GM23338 (cell line): ENCODE measurements around the gene MEPE. TPM values are rescaled to one million over a fixed set of nuclear protein-coding genes. Genes with fewer than 3 reads are reported as not detected.

Experiments
- ATAC-seq: fragments of 200-7000 bp; cut with Tn5 transposase; 3 replicates; pipeline ENCODE4 v1.9.1; 2020
- DNase-seq: peaks from one replicate; pipeline ENCODE4 v3.0.0-alpha.2; 2015; ENCODE audit warnings: low spot score
- H2AFZ ChIP-seq: fragments of 200-600 bp; sonication (generic); 2 replicates; pipeline ENCODE4 v1.8.0; 2016; ENCODE audit warnings: antibody characterized with exemption, mild to moderate bottlenecking, moderate library complexity
- H3F3A ChIP-seq: fragments of 200-600 bp; sonication (generic); replicated peaks from 2 replicates; pipeline ENCODE4 v1.8.0; 2017; ENCODE audit warnings: antibody characterized with exemption, mixed run types, low read depth
- H3K27ac ChIP-seq: fragments of 200-600 bp; sonication (generic); 2 replicates; pipeline ENCODE4 v1.6.1; 2016; ENCODE audit warnings: low read depth
- H3K27me3 ChIP-seq: fragments of 200-600 bp; sonication (generic); 2 replicates; pipeline ENCODE4 v1.8.0; 2016; ENCODE audit warnings: mild to moderate bottlenecking, mixed run types, moderate library complexity; ENCODE audit not compliant: insufficient read depth
- H3K36me3 ChIP-seq: fragments of 200-600 bp; sonication (generic); 2 replicates; pipeline ENCODE4 v1.8.0; 2016; ENCODE audit warnings: mild to moderate bottlenecking; ENCODE audit not compliant: insufficient read depth
- H3K4me1 ChIP-seq: fragments of 200-600 bp; sonication (generic); 2 replicates; pipeline ENCODE4 v1.8.0; 2016; ENCODE audit warnings: mild to moderate bottlenecking, moderate library complexity; ENCODE audit not compliant: insufficient read depth
- H3K4me2 ChIP-seq: fragments of 200-600 bp; sonication (generic); 2 replicates; pipeline ENCODE4 v1.7.1; 2017; ENCODE audit warnings: mixed run types
- H3K4me3 ChIP-seq: fragments of 200-600 bp; sonication (generic); 2 replicates; pipeline ENCODE4 v1.6.1; 2016; ENCODE audit warnings: mixed run types
- H3K79me2 ChIP-seq: fragments of 200-600 bp; sonication (generic); replicated peaks from 2 replicates; pipeline ENCODE4 v1.8.0; 2017; ENCODE audit warnings: mild to moderate bottlenecking; ENCODE audit not compliant: insufficient read depth
- H3K9me2 ChIP-seq: fragments of 200-600 bp; sonication (generic); 2 replicates; pipeline ENCODE4 v1.8.0; 2017; ENCODE audit not compliant: insufficient read depth
- H4K20me1 ChIP-seq: fragments of 200-600 bp; sonication (generic); replicated peaks from 2 replicates; pipeline ENCODE4 v1.8.0; 2017; ENCODE audit warnings: mild to moderate bottlenecking; ENCODE audit not compliant: insufficient read depth
- H3K27ac Mint-ChIP-seq: 2 replicates; pipeline ENCODE4 v1.8.0; 2020; ENCODE audit warnings: inconsistent platforms, mild to moderate bottlenecking, moderate library complexity, mixed read lengths
- H3K27me3 Mint-ChIP-seq: 3 replicates; pipeline ENCODE4 v1.8.0; 2022; ENCODE audit warnings: low read depth, mild to moderate bottlenecking, moderate library complexity, mixed read lengths, inconsistent platforms; ENCODE audit not compliant: insufficient read depth, poor library complexity
- H3K36me3 Mint-ChIP-seq: 3 replicates; pipeline ENCODE4 v1.8.0; 2021; ENCODE audit warnings: low read depth, mild to moderate bottlenecking, inconsistent platforms, moderate library complexity, mixed read lengths
- H3K4me1 Mint-ChIP-seq: 3 replicates; pipeline ENCODE4 v1.8.0; 2020; ENCODE audit warnings: mild to moderate bottlenecking, inconsistent platforms, mixed read lengths
- H3K4me3 Mint-ChIP-seq: 3 replicates; pipeline ENCODE4 v1.8.0; 2021; ENCODE audit warnings: moderate library complexity, mild to moderate bottlenecking, inconsistent platforms, mixed read lengths
- H3K9me3 Mint-ChIP-seq: 3 replicates; pipeline ENCODE4 v1.8.0; 2020; ENCODE audit warnings: moderate library complexity, mild to moderate bottlenecking, inconsistent platforms, mixed read lengths
- CREB1 ChIP-seq: fragments of 250-450 bp; sonication (Bioruptor Pico); IDR thresholded peaks from 2 replicates; pipeline ENCODE4 v1.5.0; 2020; ENCODE audit warnings: low read depth, mild to moderate bottlenecking, moderate library complexity
- EZH2 ChIP-seq: fragments of 200-600 bp; sonication (generic); IDR thresholded peaks from one replicate; pipeline ENCODE4 v1.8.0; 2017; ENCODE audit warnings: antibody characterized with exemption, mild to moderate bottlenecking, low read depth; ENCODE audit not compliant: unreplicated experiment
- EZH2phosphoT487 ChIP-seq: fragments of 200-600 bp; sonication (generic); IDR thresholded peaks from one replicate; pipeline ENCODE4 v1.8.1; 2018; ENCODE audit warnings: antibody characterized with exemption; ENCODE audit not compliant: unreplicated experiment
- JUNB ChIP-seq: IDR thresholded peaks from one replicate; pipeline ENCODE4 v1.6.1; 2016; ENCODE audit warnings: antibody characterized with exemption; ENCODE audit not compliant: unreplicated experiment
- NANOG ChIP-seq: IDR thresholded peaks from 2 replicates; pipeline ENCODE4 v1.6.1; 2016; ENCODE audit warnings: antibody characterized with exemption, borderline replicate concordance
- POLR2AphosphoS5 ChIP-seq: IDR thresholded peaks from 2 replicates; pipeline ENCODE4 v1.6.1; 2016; ENCODE audit warnings: antibody characterized with exemption, low read depth
- STAT1 ChIP-seq: IDR thresholded peaks from one replicate; pipeline ENCODE4 v1.6.1; 2016; ENCODE audit warnings: antibody characterized with exemption; ENCODE audit not compliant: unreplicated experiment
- ZNF331 ChIP-seq: fragments of 250-450 bp; sonication (Bioruptor Pico); IDR thresholded peaks from 2 replicates; pipeline ENCODE4 v1.5.0; 2020; ENCODE audit warnings: low read depth, mild to moderate bottlenecking, moderate library complexity
- polyA plus RNA-seq: library from polyadenylated mRNA; unstranded; fragments of >200 nt; fragmentation: Nextera tagmentation; extraction: Ambion mirVana; gene quantifications from 2 replicates; pipeline ENCODE4 v1.2.1, GENCODE V29; 2016
- total RNA-seq: library from RNA; depleted of rRNA; stranded (reverse); fragments of >200 nt; shearing (Covaris generic); gene quantifications from 2 replicates; pipeline ENCODE4 v1.2.3, GENCODE V29; 2014
- TF ChIP-seq, protein P1 (sequence below), 2 experiments: fragments of 200-600 bp in 1 of 2; sonication (generic) in 1 of 2; conservative IDR thresholded peaks; 2 replicates each; pipeline versions ENCODE4 v1.5.1 to v1.6.1; 2016 to 2017; ENCODE audit warnings: antibody characterized with exemption in 2 of 2, low read depth in 2 of 2, mild to moderate bottlenecking in 2 of 2, moderate library complexity in 1 of 2
- TF ChIP-seq, protein P2 (sequence below): IDR thresholded peaks from one replicate; pipeline ENCODE4 v1.6.1; 2018; ENCODE audit warnings: antibody characterized with exemption; ENCODE audit not compliant: unreplicated experiment
- TF ChIP-seq, protein P3 (sequence below): IDR thresholded peaks from 2 replicates; pipeline ENCODE4 v1.6.1; 2016; ENCODE audit warnings: antibody characterized with exemption

Gene MEPE
- total and polyA plus RNA-seq, 2 experiments from 2014 or later, result not detected

DNA sequence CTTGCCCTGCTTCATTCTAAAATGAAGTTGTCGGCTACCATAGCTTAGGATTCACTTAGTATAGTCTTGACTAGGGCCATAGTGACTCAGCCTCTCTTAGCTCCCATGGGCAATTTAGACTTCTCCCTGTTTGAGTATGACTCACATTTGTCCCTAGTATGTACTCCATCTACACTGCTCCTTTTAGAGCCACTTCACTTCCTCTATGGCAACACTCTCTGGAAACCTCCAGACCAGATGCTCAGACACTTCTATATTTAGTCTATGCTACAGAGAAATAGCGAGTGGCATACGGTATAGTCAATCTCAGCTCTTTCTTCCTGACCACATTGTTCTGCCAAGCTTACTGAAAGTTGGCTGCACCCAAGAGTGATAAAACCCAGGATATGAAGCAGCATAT lies 11.2 kb downstream of the MEPE start:
- H3K27ac ChIP-seq, result no peak overlapping the region
- H2AFZ ChIP-seq, result no peak overlapping the region

More for the DNA sequence above, 11.2 kb downstream of the MEPE start:
- Mint-ChIP-seq H3K36me3 (no peaks in the 10 kb centered on the region; the same call in 2 of the 3 replicates), H3K4me3 (no peak overlapping the region), H3K4me1 (peaks cover 10% of the 10 kb centered on the region), H3K9me3 (no peaks in the 10 kb centered on the region), H3K27me3 (peaks cover 2% of the 10 kb centered on the region), H3K27ac (no peak overlapping the region)
- no peaks in the 10 kb centered on the region for H3K36me3 ChIP-seq
- no peaks in the 10 kb centered on the region for H3K4me1 ChIP-seq
- no peaks in the 10 kb centered on the region for H3K9me2 ChIP-seq
- no peak overlapping the region for H3K4me2 ChIP-seq
- TF ChIP-seq JUNB (no peak), EZH2 (no peak), NANOG (no peak), CREB1 (CRISPR knock-in tag) (no peak), STAT1 (no peak), EZH2phosphoT487 (no peak), POLR2AphosphoS5 (no peak), ZNF331 (CRISPR knock-in tag) (no peak)
- TF ChIP-seq, protein P1, sequence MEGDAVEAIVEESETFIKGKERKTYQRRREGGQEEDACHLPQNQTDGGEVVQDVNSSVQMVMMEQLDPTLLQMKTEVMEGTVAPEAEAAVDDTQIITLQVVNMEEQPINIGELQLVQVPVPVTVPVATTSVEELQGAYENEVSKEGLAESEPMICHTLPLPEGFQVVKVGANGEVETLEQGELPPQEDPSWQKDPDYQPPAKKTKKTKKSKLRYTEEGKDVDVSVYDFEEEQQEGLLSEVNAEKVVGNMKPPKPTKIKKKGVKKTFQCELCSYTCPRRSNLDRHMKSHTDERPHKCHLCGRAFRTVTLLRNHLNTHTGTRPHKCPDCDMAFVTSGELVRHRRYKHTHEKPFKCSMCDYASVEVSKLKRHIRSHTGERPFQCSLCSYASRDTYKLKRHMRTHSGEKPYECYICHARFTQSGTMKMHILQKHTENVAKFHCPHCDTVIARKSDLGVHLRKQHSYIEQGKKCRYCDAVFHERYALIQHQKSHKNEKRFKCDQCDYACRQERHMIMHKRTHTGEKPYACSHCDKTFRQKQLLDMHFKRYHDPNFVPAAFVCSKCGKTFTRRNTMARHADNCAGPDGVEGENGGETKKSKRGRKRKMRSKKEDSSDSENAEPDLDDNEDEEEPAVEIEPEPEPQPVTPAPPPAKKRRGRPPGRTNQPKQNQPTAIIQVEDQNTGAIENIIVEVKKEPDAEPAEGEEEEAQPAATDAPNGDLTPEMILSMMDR (conservative IDR thresholded peaks at IDR 0.05; ENCODE audit: low read depth in 2 of 2), result no peak
- TF ChIP-seq, protein P2, sequence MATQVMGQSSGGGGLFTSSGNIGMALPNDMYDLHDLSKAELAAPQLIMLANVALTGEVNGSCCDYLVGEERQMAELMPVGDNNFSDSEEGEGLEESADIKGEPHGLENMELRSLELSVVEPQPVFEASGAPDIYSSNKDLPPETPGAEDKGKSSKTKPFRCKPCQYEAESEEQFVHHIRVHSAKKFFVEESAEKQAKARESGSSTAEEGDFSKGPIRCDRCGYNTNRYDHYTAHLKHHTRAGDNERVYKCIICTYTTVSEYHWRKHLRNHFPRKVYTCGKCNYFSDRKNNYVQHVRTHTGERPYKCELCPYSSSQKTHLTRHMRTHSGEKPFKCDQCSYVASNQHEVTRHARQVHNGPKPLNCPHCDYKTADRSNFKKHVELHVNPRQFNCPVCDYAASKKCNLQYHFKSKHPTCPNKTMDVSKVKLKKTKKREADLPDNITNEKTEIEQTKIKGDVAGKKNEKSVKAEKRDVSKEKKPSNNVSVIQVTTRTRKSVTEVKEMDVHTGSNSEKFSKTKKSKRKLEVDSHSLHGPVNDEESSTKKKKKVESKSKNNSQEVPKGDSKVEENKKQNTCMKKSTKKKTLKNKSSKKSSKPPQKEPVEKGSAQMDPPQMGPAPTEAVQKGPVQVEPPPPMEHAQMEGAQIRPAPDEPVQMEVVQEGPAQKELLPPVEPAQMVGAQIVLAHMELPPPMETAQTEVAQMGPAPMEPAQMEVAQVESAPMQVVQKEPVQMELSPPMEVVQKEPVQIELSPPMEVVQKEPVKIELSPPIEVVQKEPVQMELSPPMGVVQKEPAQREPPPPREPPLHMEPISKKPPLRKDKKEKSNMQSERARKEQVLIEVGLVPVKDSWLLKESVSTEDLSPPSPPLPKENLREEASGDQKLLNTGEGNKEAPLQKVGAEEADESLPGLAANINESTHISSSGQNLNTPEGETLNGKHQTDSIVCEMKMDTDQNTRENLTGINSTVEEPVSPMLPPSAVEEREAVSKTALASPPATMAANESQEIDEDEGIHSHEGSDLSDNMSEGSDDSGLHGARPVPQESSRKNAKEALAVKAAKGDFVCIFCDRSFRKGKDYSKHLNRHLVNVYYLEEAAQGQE, result no peak
- TF ChIP-seq, protein P3, sequence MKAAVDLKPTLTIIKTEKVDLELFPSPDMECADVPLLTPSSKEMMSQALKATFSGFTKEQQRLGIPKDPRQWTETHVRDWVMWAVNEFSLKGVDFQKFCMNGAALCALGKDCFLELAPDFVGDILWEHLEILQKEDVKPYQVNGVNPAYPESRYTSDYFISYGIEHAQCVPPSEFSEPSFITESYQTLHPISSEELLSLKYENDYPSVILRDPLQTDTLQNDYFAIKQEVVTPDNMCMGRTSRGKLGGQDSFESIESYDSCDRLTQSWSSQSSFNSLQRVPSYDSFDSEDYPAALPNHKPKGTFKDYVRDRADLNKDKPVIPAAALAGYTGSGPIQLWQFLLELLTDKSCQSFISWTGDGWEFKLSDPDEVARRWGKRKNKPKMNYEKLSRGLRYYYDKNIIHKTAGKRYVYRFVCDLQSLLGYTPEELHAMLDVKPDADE, result no peak
- DNase-seq (no peak), ATAC-seq (no peak)
- no peak overlapping the region for H3K4me3 ChIP-seq
- no peaks in the 10 kb centered on the region for H3K27me3 ChIP-seq
- H4K20me1 ChIP-seq, result no peaks in the 10 kb centered on the region
- H3F3A ChIP-seq, result no peaks in the 10 kb centered on the region
- no peaks in the 10 kb centered on the region for H3K79me2 ChIP-seq
